RWPE2 (cell line): ENCODE measurements around the gene JAK3.

Source experiments
- ATAC-seq: fragments of 200-7000 bp; cut with Tn5 transposase; 3 replicates; pipeline ENCODE4 v1.9.1; 2021; ENCODE audit warnings: low read depth
- DNase-seq: peaks from one replicate; pipeline ENCODE4 v3.0.0-alpha.2; 2020; ENCODE audit warnings: low spot score
- H3K27ac ChIP-seq: fragments of 450-650 bp; 2 replicates; pipeline ENCODE4 v1.5.1; 2017; ENCODE audit warnings: mild to moderate bottlenecking; ENCODE audit not compliant: poor library complexity, severe bottlenecking
- H3K27me3 ChIP-seq: fragments of 250-450 bp; sonication (Bioruptor Pico); 2 replicates; pipeline ENCODE4 v1.5.1; 2021; ENCODE audit warnings: mild to moderate bottlenecking, moderate library complexity; ENCODE audit not compliant: insufficient read depth, poor library complexity, severe bottlenecking
- H3K36me3 ChIP-seq: fragments of 250-450 bp; sonication (Bioruptor Pico); 2 replicates; pipeline ENCODE4 v1.5.1; 2020; ENCODE audit warnings: low read depth, mild to moderate bottlenecking, moderate library complexity
- H3K4me1 ChIP-seq: fragments of 250-450 bp; sonication (Bioruptor Pico); 2 replicates; pipeline ENCODE4 v1.5.1; 2021; ENCODE audit warnings: mild to moderate bottlenecking, moderate library complexity; ENCODE audit not compliant: insufficient read depth, poor library complexity, severe bottlenecking
- H3K4me3 ChIP-seq: fragments of 250-450 bp; sonication (Bioruptor Pico); 2 replicates; pipeline ENCODE4 v1.5.1; 2021; ENCODE audit warnings: mild to moderate bottlenecking, moderate library complexity; ENCODE audit not compliant: severe bottlenecking
- H3K9me3 ChIP-seq: fragments of 250-450 bp; sonication (Bioruptor Pico); 2 replicates; pipeline ENCODE4 v1.5.1; 2021; ENCODE audit warnings: mild to moderate bottlenecking, moderate library complexity; ENCODE audit not compliant: severe bottlenecking
- TF ChIP-seq, protein P1 (sequence below): fragments of 450-650 bp; IDR thresholded peaks from one replicate; pipeline ENCODE4 v1.5.1; 2017; ENCODE audit warnings: mild to moderate bottlenecking, moderate library complexity; ENCODE audit not compliant: poor library complexity, severe bottlenecking

Gene JAK3

GRCh38 chr19:17843908-17844490 is 3.8 kb downstream of the JAK3 start:
- TF ChIP-seq, protein P1, sequence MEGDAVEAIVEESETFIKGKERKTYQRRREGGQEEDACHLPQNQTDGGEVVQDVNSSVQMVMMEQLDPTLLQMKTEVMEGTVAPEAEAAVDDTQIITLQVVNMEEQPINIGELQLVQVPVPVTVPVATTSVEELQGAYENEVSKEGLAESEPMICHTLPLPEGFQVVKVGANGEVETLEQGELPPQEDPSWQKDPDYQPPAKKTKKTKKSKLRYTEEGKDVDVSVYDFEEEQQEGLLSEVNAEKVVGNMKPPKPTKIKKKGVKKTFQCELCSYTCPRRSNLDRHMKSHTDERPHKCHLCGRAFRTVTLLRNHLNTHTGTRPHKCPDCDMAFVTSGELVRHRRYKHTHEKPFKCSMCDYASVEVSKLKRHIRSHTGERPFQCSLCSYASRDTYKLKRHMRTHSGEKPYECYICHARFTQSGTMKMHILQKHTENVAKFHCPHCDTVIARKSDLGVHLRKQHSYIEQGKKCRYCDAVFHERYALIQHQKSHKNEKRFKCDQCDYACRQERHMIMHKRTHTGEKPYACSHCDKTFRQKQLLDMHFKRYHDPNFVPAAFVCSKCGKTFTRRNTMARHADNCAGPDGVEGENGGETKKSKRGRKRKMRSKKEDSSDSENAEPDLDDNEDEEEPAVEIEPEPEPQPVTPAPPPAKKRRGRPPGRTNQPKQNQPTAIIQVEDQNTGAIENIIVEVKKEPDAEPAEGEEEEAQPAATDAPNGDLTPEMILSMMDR, result no peak

DNA sequence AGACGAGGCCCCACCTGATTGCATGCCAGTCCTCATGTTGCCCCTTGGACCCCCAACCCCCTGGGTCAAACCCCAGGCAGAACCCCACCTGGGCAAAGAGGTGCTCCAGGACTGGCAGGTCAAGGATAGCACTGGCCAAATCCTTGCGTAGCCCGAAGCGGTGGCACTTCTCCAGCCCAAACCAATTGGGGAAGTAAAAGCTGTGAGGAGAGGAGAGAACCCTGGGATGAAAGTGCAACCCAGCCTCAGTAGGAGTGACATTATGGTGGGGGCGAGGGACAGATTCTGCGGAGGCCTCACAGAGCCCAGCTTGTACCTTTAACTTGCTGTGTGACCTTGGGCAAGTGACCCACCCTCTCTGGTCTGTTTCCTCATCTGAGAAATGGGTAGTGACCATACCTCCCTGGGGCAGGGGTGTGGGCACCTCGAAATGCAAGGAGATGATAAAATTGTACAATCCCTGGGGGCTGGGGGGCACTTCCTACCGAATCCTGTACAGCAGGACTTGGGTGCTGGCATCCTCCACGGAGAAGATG is 4.4 kb downstream of the JAK3 start:
- Histone ChIP-seq H3K4me1 (no peaks in the 10 kb centered on the region), H3K9me3 (no peaks in the 10 kb centered on the region), H3K27me3 (no peaks in the 10 kb centered on the region), H3K4me3 (peak overlapping the region; percentile 48), H3K36me3 (no peaks in the 10 kb centered on the region), H3K27ac (no peak overlapping the region)
- TF ChIP-seq, protein P1, result no peak
- DNase-seq, result no peak
- ATAC-seq, result no peak

More at GRCh38 chr19:17843908-17844490, 3.8 kb downstream of the JAK3 start:
- H3K27me3 ChIP-seq, result no peaks in the 10 kb centered on the region
- no peaks in the 10 kb centered on the region for H3K36me3 ChIP-seq
- no peak for ATAC-seq
- H3K9me3 ChIP-seq, result no peaks in the 10 kb centered on the region
- H3K4me1 ChIP-seq, result no peaks in the 10 kb centered on the region
- DNase-seq, result no peak
- no peak overlapping the region for H3K4me3 ChIP-seq
- no peak overlapping the region for H3K27ac ChIP-seq

- Histone ChIP-seq H3K27me3 (no peaks in the 10 kb centered on the region), H3K4me1 (no peaks in the 10 kb centered on the region), H3K4me3 (peak overlapping the region; percentile 48), H3K27ac (no peak overlapping the region), H3K36me3 (no peaks in the 10 kb centered on the region), H3K9me3 (no peaks in the 10 kb centered on the region)
- DNase-seq, result no peak
- TF ChIP-seq, protein P1, result no peak
- ATAC-seq, result no peak
Observed at GRCh38 chr19:17842663-17843291, 5.0 kb downstream of the JAK3 start.

- TF ChIP-seq, protein P1, result no peak
- peak; percentile 92 for DNase-seq
Observed at GRCh38 chr19:17841810-17842662, 5.7 kb downstream of the JAK3 start.

More at GRCh38 chr19:17841810-17842662, 5.7 kb downstream of the JAK3 start:
- no peaks in the 10 kb centered on the region for H3K27me3 ChIP-seq
- peak; percentile 84 for ATAC-seq
- H3K27ac ChIP-seq, result no peak overlapping the region
- no peaks in the 10 kb centered on the region for H3K9me3 ChIP-seq
- H3K4me1 ChIP-seq, result no peaks in the 10 kb centered on the region
- no peaks in the 10 kb centered on the region for H3K36me3 ChIP-seq
- peak overlapping the region; percentile 48 for H3K4me3 ChIP-seq
